ENCODE data around the gene SRXN1.

The SRXN1 gene

GRCh38 chr20:650281-650680, 2.7 kb downstream of the SRXN1 start:
- no peak overlapping the region for H3K4me3 ChIP-seq (replicated peaks; ENCODE audit: low read depth, low read length)
- TF ChIP-seq CTCF (IDR thresholded peaks at IDR 0.05; ENCODE audit: low read length, missing control alignments) = no peak
- DNase-seq (ENCODE audit: low read depth) = no peak

GRCh38 chr20:647479-648019, 5.5 kb downstream of the SRXN1 start:
- no peak for TF ChIP-seq CTCF (IDR thresholded peaks at IDR 0.05; ENCODE audit: low read length, missing control alignments)
- H3K4me3 ChIP-seq (replicated peaks; ENCODE audit: low read depth, low read length) = no peak overlapping the region
- DNase-seq (ENCODE audit: low read depth) = no peak

DNA sequence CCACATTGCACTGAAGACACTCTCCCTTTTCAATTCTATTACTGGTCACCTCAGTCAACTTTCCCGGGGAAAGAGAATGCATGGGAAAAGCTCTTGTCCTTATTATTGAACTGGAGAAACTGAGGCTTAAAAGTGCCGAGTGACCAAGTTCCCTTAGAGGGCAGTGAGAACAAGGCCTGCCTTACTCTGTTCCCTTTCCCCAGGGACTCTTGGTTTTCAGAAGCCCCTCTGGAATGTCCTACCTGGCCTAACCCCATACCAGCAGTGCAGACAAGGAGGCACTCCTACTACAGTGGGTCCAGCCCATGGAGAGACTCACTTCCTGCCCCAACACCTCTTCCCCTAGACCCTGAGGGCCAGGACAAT, 6.1 kb downstream of the SRXN1 start:
- H3K4me3 ChIP-seq (replicated peaks; ENCODE audit: low read depth, low read length) = no peak overlapping the region
- no peak for DNase-seq (ENCODE audit: low read depth)
- no peak for TF ChIP-seq CTCF (IDR thresholded peaks at IDR 0.05; ENCODE audit: low read length, missing control alignments)

DNA sequence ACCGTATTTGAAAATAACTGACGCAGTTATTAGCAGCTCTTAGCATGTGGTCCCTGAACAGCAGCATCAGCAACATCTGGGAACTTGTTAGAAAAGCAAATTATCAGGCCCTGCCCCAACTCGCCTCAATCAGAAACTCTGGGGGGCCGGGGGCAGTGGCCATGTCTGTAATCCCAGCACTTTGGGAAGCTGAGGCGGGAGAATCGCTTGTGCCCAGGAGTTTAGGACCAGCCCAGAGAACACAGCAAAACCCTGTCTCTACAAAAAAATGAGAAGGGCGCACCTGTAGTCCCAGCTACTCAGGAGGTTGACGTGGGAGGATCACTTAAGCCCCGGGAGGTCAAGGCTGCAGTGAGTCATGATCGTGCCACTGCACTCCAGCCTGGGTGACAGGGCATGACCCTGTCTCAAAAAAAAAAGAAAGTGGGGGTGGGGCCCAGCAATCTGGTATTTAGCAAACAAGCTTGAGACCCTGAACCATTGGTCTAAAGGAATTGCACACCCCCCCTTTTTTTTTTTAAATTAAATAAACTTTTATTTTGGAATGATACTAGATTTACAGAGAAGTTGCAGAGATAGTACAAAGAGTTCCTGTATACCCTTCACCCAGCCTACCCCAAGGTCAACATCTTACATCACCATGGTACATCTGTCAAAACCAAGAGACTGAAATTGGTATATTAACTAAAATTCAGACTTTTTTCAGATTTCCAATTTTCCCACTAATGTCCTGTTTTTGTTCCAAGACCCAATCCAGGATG, 6.7 kb downstream of the SRXN1 start:
- no peak for TF ChIP-seq CTCF (IDR thresholded peaks at IDR 0.05; ENCODE audit: low read length, missing control alignments)

GRCh38 chr20:645318-646106, 7.5 kb downstream of the SRXN1 start:
- TF ChIP-seq CTCF (IDR thresholded peaks at IDR 0.05; ENCODE audit: low read length, missing control alignments) = peak; percentile 89
- no peak overlapping the region for H3K4me3 ChIP-seq (replicated peaks; ENCODE audit: low read depth, low read length)
- peak; percentile 69 for DNase-seq (ENCODE audit: low read depth)

More for the DNA sequence above, 6.7 kb downstream of the SRXN1 start:
- H3K4me3 ChIP-seq (replicated peaks; ENCODE audit: low read depth, low read length) = no peak overlapping the region
- no peak for DNase-seq (ENCODE audit: low read depth)

GRCh38 chr20:644692-645317, 8.2 kb downstream of the SRXN1 start:
- H3K4me3 ChIP-seq (replicated peaks; ENCODE audit: low read depth, low read length) = no peak overlapping the region
- DNase-seq (ENCODE audit: low read depth) = no peak
- TF ChIP-seq CTCF (IDR thresholded peaks at IDR 0.05; ENCODE audit: low read length, missing control alignments) = no peak

Measured in fibroblast of pulmonary artery (primary cell).